ENCODE data around the gene PDLIM7.
"Not testable (repeated sequence)": the region's sequence is repeated elsewhere in the genome, so short reads cannot be mapped to it uniquely, and the experiment has no call there.

DNA sequence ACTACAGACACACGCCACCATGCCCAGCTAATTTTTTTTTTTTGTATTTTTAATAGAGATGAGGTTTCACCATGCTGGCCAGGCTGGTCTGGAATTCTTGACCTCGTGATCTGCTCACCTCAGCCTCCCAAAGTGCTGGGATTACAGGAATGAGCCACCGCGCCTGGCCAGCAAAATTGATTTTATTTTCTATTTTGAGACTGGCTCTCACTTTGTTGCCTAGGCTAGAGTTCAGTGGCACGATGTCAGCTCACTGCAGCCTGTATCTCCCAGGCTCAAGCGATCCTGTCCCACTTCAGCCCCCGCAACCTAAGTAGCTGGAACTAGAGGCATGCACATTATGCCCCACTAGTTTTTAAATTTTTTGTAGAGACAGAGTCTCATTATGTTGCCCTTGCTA is 37.0 kb upstream of the PDLIM7 start:
- TF ChIP-seq, protein P1, sequence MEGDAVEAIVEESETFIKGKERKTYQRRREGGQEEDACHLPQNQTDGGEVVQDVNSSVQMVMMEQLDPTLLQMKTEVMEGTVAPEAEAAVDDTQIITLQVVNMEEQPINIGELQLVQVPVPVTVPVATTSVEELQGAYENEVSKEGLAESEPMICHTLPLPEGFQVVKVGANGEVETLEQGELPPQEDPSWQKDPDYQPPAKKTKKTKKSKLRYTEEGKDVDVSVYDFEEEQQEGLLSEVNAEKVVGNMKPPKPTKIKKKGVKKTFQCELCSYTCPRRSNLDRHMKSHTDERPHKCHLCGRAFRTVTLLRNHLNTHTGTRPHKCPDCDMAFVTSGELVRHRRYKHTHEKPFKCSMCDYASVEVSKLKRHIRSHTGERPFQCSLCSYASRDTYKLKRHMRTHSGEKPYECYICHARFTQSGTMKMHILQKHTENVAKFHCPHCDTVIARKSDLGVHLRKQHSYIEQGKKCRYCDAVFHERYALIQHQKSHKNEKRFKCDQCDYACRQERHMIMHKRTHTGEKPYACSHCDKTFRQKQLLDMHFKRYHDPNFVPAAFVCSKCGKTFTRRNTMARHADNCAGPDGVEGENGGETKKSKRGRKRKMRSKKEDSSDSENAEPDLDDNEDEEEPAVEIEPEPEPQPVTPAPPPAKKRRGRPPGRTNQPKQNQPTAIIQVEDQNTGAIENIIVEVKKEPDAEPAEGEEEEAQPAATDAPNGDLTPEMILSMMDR (conservative IDR thresholded peaks at IDR 0.05; ENCODE audit: low read depth in 2 of 2) = not testable (repeated sequence)
- not testable (repeated sequence) for TF ChIP-seq POLR2AphosphoS5 (IDR thresholded peaks at IDR 0.05; ENCODE audit: low read depth); EZH2phosphoT487 (IDR thresholded peaks at IDR 0.05; ENCODE audit: unreplicated experiment); EZH2 (IDR thresholded peaks at IDR 0.05; ENCODE audit: low read depth, unreplicated experiment)
- TF ChIP-seq, protein P2, sequence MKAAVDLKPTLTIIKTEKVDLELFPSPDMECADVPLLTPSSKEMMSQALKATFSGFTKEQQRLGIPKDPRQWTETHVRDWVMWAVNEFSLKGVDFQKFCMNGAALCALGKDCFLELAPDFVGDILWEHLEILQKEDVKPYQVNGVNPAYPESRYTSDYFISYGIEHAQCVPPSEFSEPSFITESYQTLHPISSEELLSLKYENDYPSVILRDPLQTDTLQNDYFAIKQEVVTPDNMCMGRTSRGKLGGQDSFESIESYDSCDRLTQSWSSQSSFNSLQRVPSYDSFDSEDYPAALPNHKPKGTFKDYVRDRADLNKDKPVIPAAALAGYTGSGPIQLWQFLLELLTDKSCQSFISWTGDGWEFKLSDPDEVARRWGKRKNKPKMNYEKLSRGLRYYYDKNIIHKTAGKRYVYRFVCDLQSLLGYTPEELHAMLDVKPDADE (IDR thresholded peaks at IDR 0.05) = not testable (repeated sequence)
- TF ChIP-seq, protein P3, sequence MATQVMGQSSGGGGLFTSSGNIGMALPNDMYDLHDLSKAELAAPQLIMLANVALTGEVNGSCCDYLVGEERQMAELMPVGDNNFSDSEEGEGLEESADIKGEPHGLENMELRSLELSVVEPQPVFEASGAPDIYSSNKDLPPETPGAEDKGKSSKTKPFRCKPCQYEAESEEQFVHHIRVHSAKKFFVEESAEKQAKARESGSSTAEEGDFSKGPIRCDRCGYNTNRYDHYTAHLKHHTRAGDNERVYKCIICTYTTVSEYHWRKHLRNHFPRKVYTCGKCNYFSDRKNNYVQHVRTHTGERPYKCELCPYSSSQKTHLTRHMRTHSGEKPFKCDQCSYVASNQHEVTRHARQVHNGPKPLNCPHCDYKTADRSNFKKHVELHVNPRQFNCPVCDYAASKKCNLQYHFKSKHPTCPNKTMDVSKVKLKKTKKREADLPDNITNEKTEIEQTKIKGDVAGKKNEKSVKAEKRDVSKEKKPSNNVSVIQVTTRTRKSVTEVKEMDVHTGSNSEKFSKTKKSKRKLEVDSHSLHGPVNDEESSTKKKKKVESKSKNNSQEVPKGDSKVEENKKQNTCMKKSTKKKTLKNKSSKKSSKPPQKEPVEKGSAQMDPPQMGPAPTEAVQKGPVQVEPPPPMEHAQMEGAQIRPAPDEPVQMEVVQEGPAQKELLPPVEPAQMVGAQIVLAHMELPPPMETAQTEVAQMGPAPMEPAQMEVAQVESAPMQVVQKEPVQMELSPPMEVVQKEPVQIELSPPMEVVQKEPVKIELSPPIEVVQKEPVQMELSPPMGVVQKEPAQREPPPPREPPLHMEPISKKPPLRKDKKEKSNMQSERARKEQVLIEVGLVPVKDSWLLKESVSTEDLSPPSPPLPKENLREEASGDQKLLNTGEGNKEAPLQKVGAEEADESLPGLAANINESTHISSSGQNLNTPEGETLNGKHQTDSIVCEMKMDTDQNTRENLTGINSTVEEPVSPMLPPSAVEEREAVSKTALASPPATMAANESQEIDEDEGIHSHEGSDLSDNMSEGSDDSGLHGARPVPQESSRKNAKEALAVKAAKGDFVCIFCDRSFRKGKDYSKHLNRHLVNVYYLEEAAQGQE (IDR thresholded peaks at IDR 0.05; ENCODE audit: unreplicated experiment) = not testable (repeated sequence)
